8988T (cell line): ENCODE results near the gene CARS2.
"Not testable (repeated sequence)": the region's sequence is repeated elsewhere in the genome, so short reads cannot be mapped to it uniquely, and the experiment has no call there.

Experiments used
- DNase-seq: peaks from one replicate; pipeline ENCODE4 v3.0.0; 2011

The CARS2 gene, protein sequence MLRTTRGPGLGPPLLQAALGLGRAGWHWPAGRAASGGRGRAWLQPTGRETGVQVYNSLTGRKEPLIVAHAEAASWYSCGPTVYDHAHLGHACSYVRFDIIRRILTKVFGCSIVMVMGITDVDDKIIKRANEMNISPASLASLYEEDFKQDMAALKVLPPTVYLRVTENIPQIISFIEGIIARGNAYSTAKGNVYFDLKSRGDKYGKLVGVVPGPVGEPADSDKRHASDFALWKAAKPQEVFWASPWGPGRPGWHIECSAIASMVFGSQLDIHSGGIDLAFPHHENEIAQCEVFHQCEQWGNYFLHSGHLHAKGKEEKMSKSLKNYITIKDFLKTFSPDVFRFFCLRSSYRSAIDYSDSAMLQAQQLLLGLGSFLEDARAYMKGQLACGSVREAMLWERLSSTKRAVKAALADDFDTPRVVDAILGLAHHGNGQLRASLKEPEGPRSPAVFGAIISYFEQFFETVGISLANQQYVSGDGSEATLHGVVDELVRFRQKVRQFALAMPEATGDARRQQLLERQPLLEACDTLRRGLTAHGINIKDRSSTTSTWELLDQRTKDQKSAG

DNA sequence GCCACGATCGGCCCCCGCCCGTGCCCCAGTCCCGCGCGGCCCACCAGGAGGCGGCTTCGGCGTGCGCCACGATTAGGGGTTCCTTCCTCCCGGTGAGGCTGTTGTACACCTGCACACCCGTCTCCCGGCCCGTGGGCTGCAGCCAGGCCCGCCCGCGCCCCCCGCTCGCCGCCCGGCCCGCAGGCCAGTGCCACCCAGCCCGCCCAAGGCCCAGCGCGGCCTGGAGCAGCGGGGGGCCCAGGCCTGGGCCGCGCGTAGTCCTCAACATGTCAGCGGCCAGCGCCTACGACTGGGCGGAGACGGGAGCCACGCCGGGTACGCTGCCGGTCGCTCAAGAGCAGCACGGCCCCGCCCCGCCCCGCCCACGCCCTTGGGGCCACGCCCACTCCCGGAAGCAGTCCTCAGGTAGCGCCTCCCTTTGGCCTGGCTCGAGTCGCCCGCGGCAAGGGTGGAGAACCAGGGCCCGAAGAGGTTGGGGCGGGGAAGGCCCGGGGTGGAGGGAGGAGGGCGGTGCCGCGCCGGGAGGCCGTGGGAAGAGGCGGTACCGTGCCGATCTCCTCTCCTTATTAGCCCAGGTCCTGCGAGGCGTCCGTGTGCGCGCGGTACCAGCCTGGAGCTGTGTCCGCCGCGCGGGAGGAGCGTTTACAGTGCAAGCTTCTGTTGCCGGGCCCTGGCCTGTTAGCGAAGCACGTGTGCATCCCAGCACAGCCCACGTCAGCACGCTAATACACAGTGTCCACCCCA is at the start of gene CARS2:
TSS of gene CARS2 (minus strand) at position 291 of the 744 bp plus-strand sequence. CDS start at position 268, 23 bp downstream.
- peak; percentile 84 for DNase-seq

DNA sequence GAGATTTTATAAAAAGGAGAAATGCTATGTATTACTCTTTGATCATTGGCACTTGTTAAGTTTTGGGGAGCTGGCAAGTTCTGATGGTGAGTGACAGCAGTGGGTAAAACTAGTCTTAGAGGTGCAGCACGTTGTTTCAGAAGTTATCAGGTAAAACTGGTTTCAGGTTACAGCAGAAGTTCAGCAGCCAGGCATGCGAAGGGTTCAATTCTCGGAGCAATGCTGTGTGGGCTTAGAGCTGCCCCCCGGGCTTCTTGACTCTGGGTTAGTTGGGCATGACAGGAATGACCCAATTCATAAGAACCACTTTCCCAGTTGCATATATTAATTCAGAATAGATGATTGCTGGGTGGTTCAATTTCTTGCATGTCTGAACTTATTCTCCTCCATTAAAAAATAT is 42.4 kb upstream of the CARS2 start:
- DNase-seq: no peak

DNA sequence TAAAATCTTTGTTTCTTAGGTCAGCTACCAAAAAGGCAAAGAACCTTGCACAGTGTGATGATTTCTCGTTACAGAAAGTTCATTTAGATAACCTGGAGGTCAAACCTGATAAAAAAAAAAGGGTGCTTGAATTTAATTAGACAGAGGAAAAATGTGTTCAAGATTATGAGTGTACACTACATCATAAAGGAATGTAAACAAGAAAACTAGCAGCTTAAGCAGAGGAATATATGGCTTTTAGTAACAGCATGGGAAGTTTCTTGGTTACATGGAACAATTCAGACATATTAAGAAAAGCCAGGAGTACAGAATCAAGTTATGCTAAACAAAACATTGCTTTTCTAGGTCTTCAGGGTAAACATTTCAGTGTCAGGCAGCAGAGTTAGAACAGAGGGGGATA is 40.5 kb upstream of the CARS2 start:
- DNase-seq: no peak

DNA sequence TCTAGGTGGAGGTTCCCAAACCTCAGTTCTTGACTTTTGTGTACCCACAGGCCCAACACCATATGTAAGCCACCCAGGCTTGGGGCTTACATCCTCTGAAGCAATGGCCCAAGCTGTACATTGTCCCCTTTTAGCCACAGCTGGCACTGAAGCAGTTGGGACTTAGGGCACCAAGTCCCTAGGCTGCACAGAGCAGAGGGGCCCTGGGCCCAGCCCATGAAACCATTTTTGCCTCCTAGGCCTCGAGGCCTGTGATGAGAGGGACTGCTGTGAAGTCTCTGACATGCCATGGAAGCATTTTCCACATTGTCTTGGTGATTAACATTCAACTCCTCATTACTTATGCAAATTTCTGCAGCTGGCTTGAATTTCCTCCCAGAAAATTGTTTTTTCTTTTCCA is 37.8 kb upstream of the CARS2 start:
- no peak for DNase-seq

DNA sequence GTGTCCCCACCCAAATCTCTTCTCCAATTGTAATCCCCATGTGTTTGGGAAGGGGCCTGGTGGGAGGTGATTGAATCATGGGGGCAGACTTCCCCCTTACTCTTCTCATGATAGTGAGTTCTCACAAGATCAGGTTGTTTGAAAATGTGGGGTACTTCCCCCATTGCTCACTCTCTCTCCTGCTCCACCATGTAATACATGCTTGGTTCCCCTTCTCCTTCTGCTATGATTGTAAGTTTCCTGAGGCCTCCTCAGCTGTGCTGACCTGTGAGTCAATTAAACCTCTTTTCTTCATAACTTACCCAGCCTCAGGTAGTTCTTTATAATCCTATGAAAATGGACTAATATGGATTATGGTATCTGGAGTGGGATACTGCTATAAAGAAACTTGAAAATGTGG is 31.6 kb upstream of the CARS2 start:
- no peak for DNase-seq

DNA sequence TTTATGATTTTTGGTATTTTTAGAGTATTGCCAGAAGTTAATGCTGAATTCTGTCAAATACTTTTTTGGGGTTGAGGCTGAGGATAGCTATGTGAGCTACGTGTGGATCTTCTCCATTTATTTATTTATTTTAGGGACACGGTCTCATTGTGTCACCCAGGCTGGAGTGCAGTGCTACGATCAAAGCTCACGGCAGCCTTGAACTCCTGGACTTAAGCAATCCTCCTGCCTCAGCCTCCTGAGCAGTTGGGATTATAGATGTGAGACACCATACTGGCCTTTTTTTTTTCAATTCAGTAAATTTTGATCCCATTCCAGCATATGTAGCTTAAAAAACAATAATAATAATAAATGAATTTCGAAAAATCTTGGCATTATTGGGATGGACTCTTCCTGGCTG is 28.6 kb upstream of the CARS2 start:
- DNase-seq: no peak

DNA sequence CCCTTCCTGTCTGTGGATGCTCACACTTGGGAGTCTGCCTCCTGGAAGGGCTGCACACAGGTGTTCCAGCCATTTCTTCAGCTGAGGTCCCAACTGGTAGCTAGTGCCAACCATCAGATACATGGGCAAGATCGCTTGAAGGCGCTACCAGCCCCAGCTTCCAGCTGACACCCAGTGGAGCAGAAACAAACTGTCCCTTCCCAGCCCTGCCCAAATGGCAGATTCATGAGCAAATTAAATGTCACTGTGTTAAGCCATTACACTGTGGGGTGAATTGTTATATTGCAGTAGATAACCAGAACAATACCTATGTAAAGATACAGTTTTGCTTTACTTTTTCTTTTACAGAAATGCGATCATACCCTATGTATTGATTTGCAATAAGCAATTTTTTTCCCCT is 25.2 kb upstream of the CARS2 start:
- DNase-seq: no peak

DNA sequence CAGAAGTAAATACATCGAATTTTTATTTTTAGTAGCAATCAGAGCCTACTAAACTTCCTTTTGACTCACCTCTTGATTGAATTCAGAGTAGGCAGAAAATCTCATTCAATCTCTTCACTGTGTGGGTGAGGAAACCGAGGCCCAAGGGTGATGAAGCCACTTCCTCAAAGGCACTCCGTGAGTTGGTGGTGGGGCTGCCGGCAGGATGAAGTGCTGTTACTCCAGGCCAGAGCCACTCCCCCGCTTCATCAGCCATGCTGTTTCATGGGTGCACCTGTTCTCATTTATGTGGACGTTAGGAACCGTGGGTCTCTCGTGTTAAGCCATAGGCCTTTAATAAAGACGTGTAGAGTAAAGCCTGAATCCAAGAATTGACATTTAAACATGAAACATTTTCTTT is 20.8 kb upstream of the CARS2 start:
- no peak for DNase-seq

DNA sequence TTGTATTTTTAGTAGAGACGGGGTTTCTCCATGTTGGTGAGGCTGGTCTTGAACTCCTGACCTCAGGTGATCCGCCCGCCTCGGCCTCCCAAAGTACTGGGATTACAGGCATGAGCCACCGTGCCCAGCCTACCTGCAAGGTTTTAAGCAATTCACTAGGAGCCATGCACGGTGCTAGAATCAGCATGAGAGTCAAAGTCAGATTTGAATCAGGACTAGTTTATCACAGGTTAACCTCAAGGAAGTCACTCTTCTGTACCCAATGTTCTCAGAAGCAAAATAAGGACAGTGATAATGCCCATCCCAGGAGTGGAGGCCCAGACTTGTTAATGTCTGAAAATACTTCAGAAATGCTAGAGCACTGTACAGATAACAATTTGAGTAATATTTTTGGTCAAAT is 20.2 kb upstream of the CARS2 start:
- not testable (repeated sequence) for DNase-seq

DNA sequence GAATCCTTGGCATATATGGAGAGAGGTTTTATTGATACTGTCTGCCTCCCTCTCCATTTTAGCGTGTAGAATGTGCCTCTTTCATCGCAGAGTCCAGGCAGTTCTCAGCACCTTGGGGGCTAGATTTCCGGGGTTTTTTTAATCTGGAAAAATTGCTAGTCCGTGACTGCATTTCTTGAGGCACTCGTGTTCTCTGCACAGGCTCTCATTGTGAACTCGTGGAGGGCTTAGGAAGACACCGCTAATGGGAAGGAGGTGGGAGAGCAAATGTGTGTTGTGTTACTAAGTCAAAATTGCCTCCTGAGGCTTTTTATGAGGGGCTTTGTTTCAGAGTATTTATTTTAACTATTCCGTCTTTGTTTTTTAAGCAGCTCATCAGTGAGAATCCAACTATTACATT is 17.7 kb upstream of the CARS2 start:
- no peak for DNase-seq

DNA sequence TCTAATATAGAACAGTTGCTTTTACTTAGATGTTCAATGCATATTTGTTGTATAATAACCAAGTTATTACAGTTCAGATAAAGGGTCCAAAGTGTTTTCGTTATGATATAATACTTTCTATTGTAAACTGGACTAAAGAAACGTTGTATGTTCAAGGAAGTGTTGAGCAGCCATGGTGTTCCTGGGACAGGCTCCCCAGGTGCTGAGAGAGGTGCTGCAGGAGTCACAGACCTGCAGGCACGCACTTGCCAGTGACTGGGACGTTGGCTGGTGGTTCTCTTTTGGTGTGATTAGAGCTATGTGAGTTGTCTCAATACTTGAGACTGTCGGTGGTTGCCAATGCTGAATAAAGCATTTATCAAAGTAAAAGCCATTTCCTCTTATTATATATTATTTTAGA is 17.1 kb upstream of the CARS2 start:
- DNase-seq: no peak

DNA sequence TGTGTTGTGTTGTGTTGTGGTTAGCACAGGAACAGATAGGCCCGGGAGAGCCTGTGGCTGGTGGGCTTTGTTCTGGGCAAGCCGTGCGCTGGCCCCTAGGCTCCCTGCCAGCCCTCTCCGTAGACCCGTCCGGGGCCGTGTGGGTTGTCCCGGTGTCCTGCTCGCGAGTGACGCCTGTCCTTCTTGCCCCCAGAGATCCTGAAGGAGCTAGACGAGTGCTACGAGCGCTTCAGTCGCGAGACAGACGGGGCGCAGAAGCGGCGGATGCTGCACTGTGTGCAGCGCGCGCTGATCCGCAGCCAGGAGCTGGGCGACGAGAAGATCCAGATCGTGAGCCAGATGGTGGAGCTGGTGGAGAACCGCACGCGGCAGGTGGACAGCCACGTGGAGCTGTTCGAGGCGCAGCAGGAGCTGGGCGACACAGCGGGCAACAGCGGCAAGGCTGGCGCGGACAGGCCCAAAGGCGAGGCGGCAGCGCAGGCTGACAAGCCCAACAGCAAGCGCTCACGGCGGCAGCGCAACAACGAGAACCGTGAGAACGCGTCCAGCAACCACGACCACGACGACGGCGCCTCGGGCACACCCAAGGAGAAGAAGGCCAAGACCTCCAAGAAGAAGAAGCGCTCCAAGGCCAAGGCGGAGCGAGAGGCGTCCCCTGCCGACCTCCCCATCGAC is 13.3 kb upstream of the CARS2 start:
- DNase-seq: no peak

DNA sequence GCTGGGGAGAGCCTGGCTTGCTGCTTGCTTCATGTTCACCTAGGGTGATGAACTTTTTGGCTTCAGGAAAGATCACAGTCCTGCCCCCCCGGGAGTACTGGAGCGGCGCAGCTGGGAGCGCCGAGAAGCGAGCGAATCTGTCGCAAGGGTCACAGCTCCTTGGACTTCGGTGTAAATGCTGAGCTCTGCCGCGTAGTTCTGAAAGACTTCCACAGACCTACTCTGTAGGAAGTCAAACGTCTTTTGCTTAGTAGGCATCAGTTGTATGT is 10.3 kb upstream of the CARS2 start:
- DNase-seq: no peak

DNA sequence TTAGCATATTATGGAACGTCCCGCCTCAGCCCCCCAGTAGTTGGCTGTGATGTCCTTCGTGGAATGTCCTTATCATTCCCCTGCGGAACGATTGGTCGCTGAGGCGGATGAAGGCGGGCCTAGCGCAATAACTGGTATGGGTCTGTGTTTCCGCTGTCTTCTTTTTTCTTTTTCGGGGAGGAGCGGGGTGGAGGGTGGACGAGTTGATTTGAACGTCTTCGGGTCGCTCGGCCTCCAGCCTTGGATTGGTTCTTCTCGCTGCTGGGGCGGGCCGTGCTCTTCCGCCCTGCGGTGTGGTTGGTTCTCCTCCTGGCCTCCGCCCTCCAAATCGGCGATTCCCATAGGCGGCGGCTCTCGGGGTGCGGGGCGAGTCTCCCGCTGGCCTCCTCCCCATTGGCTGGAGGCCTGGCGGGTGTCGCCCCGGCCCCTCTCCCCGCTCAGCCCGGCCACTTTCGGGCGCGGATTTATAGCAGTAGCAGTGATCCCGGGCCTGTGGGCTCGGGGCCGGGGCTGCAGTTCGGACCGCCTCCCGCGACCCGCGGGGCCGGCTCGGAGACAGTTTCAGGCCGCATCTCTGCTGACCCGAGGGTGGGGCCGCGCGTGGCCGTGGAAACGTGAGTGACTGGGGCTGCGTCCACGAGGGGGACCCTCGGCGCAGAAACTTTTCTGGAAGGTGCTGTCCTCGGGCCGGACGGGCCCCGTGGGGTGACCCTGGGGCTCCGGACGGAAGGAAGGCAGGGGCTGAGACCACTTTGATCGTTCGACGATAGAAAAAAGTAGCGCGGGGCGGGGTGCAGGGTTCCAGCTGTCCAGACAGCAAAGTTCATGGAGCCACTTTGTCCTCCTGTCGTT is 9.7 kb upstream of the CARS2 start:
- peak; percentile 80 for DNase-seq

DNA sequence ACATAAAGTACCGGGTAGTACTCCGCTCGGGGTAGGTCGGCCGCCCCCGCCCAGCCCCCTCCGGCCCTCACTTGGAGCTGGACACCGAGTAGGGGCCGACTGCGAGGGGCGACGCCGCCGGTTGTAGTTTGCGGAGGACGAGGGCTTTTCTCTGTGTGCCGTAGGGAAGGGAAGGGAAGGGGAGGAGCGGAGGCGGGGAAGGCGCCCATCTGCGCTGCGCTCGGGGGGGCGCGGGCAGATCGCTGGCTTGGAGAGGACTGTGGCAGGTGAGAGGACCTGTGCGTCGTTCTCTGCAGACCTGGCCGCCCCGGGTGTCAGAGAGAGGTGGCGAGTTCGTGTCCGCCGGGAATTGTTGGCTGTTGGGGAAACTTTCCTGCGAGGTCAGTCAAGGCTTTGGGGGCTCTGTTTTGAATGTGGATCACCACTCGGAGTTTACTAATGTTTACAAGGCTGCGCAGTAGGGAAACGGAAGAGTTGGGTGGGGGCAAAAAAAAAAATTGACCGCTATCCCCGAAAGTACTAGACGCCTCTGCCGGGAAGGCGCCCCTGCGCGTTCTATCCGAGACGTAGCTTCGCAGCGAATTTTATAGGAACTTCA is 9.0 kb upstream of the CARS2 start:
- no peak for DNase-seq

DNA sequence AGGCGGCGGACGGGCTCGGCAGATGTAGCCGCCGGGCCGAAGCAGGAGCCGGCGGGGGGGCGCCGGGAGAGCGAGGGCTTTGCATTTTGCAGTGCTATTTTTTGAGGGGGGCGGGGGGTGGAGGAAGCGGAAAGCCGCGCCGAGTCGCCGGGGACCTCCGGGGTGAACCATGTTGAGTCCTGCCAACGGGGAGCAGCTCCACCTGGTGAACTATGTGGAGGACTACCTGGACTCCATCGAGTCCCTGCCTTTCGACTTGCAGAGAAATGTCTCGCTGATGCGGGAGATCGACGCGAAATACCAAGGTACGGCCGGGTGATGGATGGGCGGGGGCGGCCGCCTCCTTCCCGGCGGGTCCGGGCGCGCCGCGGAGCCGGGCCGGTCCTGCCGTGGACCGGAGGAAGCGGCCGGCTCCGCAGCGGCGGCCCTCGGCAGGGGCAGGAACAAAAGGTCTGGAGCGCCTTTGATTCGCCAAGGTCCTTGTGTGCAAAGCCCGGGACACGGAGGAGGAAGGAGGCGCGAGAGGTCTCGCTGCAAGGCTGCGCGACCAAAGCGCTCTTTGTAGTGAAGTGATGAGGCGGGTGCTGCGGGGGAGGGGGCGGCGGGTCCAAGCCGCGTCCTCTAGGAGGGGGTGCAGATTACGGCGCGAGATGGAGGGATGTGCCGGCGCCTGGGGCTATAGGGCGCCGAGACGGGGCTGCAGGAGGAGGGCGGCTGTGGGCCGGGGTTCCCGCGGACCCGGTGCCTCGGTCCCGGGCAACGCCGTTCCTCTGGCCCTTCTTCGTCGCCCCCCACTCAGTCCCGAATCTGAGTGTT is 8.3 kb upstream of the CARS2 start:
- no peak for DNase-seq

DNA sequence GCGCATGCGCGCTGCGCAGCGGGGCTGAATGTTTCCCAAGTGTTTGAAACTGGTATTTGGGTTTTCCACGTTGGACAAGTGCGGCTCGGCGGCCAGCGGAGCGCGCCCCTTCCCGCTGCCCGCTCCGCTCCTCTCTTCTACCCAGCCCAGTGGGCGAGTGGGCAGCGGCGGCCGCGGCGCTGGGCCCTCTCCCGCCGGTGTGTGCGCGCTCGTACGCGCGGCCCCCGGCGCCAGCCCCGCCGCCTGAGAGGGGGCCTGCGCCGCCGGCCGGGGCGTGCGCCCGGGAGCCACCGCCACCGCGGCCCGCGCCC is 7.7 kb upstream of the CARS2 start, which contains the start of gene ING1:
TSS of gene ING1 (plus strand) at position 59 of the 311 bp plus-strand sequence. CDS start 450 bp downstream, outside the sequence.
- no peak for DNase-seq

DNA sequence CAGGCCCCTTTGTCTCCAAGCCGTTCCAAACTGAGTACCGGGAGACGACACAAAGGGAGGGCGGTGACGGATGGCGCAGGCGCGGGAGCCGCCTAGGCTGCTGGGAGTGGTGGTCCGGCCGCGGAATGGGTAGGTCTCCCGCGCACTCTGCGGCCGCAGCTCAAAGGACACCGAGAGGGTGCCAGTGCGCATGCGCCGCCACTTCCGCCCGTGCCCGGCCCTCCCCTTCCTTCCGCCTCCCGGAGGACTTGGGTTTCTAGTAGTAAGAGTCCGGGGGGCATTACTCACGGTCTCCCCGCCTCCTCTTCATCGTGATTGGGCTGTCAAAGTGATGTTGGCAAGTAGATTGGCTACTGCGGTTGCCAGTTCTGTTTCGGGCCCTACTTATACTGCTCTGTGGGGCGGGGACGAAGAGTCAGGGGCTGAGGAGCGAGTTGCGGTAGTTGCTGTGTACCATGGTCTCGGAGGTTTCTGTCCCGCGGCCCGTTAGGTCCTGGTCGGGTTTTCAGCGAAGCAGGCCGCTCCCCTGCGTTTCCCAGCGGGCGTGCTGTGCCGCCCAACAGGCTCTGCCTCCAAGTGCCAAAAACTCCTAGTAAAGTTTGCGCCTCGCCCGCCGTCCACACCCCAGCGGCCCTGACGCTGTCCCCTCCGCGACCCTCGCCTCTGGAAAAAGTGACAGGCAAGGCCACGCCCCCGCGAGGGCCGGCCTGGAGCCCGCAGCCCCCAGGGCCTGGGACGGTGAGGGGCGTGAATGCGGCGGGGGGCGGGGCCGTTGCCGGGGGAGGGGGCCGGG is 7.1 kb upstream of the CARS2 start:
- peak; percentile 95 for DNase-seq

DNA sequence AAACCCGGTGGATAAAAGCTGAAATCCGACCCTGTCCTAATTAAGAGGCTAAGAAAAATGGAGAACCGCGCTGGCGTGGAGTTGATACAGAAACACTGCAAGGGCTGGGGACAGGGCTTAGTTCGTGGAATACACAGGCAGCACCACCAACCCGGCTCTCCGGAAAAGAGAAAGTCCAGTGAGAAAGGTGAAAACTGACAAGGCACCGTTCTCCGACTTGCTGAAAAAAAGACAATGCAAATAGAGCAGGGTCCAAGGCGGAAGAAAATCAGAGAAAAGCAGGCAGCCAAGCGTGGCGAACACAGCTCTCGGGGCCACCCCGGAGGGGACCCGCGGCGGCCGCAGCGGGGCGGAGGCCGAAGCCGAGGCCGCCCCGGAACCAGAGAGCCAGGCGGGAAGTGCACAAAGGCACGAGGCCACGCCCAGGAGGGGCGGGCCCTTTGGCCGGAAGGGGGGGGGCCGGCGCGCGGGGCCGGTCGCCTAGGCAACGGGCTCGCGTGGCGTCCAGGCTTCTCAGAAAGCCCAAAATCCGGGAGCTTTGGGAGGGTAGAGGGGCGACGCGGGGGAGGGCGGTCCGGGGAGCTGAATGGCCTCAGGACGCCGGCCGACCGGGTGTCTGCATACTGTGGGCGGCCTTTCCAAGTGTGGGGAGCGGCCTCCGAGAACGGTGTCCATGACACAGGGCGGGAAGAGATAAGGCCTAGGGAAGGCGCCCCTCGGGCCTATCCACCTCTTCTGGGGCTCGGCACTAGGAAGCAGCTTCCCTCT is 6.3 kb upstream of the CARS2 start:
- DNase-seq: peak; percentile 86
